GM23338 (cell line): Measurements from ENCODE around the gene AJM1.

Experiments used
- CREB1 ChIP-seq: fragments of 250-450 bp; sonication (Bioruptor Pico); IDR thresholded peaks from 2 replicates; pipeline ENCODE4 v1.5.0; 2020; ENCODE audit warnings: low read depth, mild to moderate bottlenecking, moderate library complexity
- CTCF ChIP-seq, 2 experiments: fragments of 200-600 bp in 1 of 2; sonication (generic) in 1 of 2; conservative IDR thresholded peaks; 2 replicates each; pipeline versions ENCODE4 v1.5.1 to v1.6.1; 2016 to 2017; ENCODE audit warnings: antibody characterized with exemption in 2 of 2, low read depth in 2 of 2, mild to moderate bottlenecking in 2 of 2, moderate library complexity in 1 of 2
- EZH2 ChIP-seq: fragments of 200-600 bp; sonication (generic); IDR thresholded peaks from one replicate; pipeline ENCODE4 v1.8.0; 2017; ENCODE audit warnings: antibody characterized with exemption, mild to moderate bottlenecking, low read depth; ENCODE audit not compliant: unreplicated experiment
- EZH2phosphoT487 ChIP-seq: fragments of 200-600 bp; sonication (generic); IDR thresholded peaks from one replicate; pipeline ENCODE4 v1.8.1; 2018; ENCODE audit warnings: antibody characterized with exemption; ENCODE audit not compliant: unreplicated experiment
- POLR2AphosphoS5 ChIP-seq: IDR thresholded peaks from 2 replicates; pipeline ENCODE4 v1.6.1; 2016; ENCODE audit warnings: antibody characterized with exemption, low read depth

- TF ChIP-seq POLR2AphosphoS5 (peak; percentile 23; the same call in 1 of the 2 replicates), CREB1 (CRISPR knock-in tag) (no peak), CTCF (conservative IDR thresholded peaks at IDR 0.05; ENCODE audit: low read depth in 2 of 2) (no peak), EZH2phosphoT487 (no peak), EZH2 (no peak)
These were observed 40.0 kb upstream of the AJM1 start for GRCh38 chr9:136802321-136802720.
